ENCODE results near the gene MSGN1. TPM values are rescaled to one million over a fixed set of nuclear protein-coding genes. Genes with fewer than 3 reads are reported as not detected.

MSGN1 gene
- total RNA-seq, 8 experiments from 2014 or later: not detected

- no peak overlapping the region for H3K27ac ChIP-seq
- H3K4me3 ChIP-seq: no peak overlapping the region
- in situ Hi-C loops (cut with MboI; ENCODE audit: low pct_unique_long_range_greater_than_20kb in 2 of 9, low sequenced_read_pairs in 9 of 9, unreplicated experiment in 9 of 9): no loop called here
- no peaks in the 10 kb centered on the region for H3K4me1 ChIP-seq (replicated peaks in 1 of 2)
- WGBS, 10 experiments: 64 to 100% (median 77%) methylated on average over 1 to 5 of the region's 6 CpGs; no CpG with 5 or more reads in 4 of the 10 experiments
- no peak for ATAC-seq (replicated peaks in 6 of 8)
These were observed 22.4 kb upstream of the MSGN1 start for GRCh38 chr2:17793803-17794354.

GRCh38 chr2:17795309-17795708 lies 21.0 kb upstream of the MSGN1 start:
- ATAC-seq (replicated peaks in 6 of 8): no peak
- Histone ChIP-seq H3K4me3 (no peak overlapping the region), H3K27ac (no peak overlapping the region), H3K4me1 (replicated peaks in 1 of 2) (peaks cover 8 to 10% of the 10 kb centered on the region in 2 donors)
- WGBS, 10 experiments: 26 to 100% (median 86%) methylated on average over 1 to 5 of the region's 5 CpGs; no CpG with 5 or more reads in 4 of the 10 experiments
- in situ Hi-C loops (cut with MboI; ENCODE audit: low pct_unique_long_range_greater_than_20kb in 2 of 9, low sequenced_read_pairs in 9 of 9, unreplicated experiment in 9 of 9): no loop called here

- Histone ChIP-seq H3K4me1 (replicated peaks in 1 of 2) (peaks cover 12 to 13% of the 10 kb centered on the region in 2 donors), H3K4me3 (no peak overlapping the region), H3K27ac (no peak overlapping the region)
- 40 to 100% (median 81%) methylated on average over 1 to 4 of the region's 4 CpGs; no CpG with 5 or more reads in 2 of the 10 experiments for WGBS, 10 experiments
- in situ Hi-C loops (cut with MboI; ENCODE audit: low pct_unique_long_range_greater_than_20kb in 2 of 9, low sequenced_read_pairs in 9 of 9, unreplicated experiment in 9 of 9): no loop called here
- ATAC-seq (replicated peaks in 6 of 8): no peak
These were observed 17.9 kb upstream of the MSGN1 start for GRCh38 chr2:17798338-17798737.

GRCh38 chr2:17799301-17800120 lies 16.7 kb upstream of the MSGN1 start:
- ATAC-seq (replicated peaks in 6 of 8): peak in 6 of 8 experiments; percentile 32 to 73 (median 68)
- no peak overlapping the region for H3K4me3 ChIP-seq

GRCh38 chr2:17800219-17800618 lies 16.0 kb upstream of the MSGN1 start:
- in situ Hi-C loops (cut with MboI; ENCODE audit: low pct_unique_long_range_greater_than_20kb in 2 of 9, low sequenced_read_pairs in 9 of 9, unreplicated experiment in 9 of 9): no loop called here
- WGBS, 10 experiments: 0 to 34% (median 11%) methylated on average over 1 to 5 of the region's 5 CpGs; no CpG with 5 or more reads in 2 of the 10 experiments
- peak in 7 of 8 experiments; percentile 43 to 97 (median 96) for ATAC-seq (replicated peaks in 6 of 8)
- peak overlapping the region in 1 of 2 donors; percentile 74 for H3K27ac ChIP-seq
- H3K4me1 ChIP-seq (replicated peaks in 1 of 2): peaks cover 12 to 13% of the 10 kb centered on the region in 2 donors
- no peak overlapping the region for H3K4me3 ChIP-seq

More at GRCh38 chr2:17799301-17800120, 16.7 kb upstream of the MSGN1 start:
- peaks cover 12 to 13% of the 10 kb centered on the region in 2 donors for H3K4me1 ChIP-seq (replicated peaks in 1 of 2)
- WGBS, 10 experiments: 37 to 83% (median 56%) methylated on average over 1 to 5 of the region's 7 CpGs
- in situ Hi-C loops (cut with MboI; ENCODE audit: low pct_unique_long_range_greater_than_20kb in 2 of 9, low sequenced_read_pairs in 9 of 9, unreplicated experiment in 9 of 9): no loop called here
- peak overlapping the region in 1 of 2 donors; percentile 74 for H3K27ac ChIP-seq

GRCh38 chr2:17800693-17801458 lies 15.4 kb upstream of the MSGN1 start:
- Histone ChIP-seq H3K4me1 (replicated peaks in 1 of 2) (peaks cover 12 to 13% of the 10 kb centered on the region in 2 donors), H3K27ac (no peak overlapping the region), H3K4me3 (no peak overlapping the region)
- in situ Hi-C loops (cut with MboI; ENCODE audit: low pct_unique_long_range_greater_than_20kb in 2 of 9, low sequenced_read_pairs in 9 of 9, unreplicated experiment in 9 of 9): no loop called here
- ATAC-seq (replicated peaks in 6 of 8): peak in 2 of 8 experiments; percentile 5 to 15
- 88 to 100% (median 100%) methylated on average over 1 of the region's 1 CpG; no CpG with 5 or more reads in 3 of the 10 experiments for WGBS, 10 experiments

- WGBS, 10 experiments: 23 to 100% (median 73%) methylated on average over 1 to 3 of the region's 3 CpGs
- H3K4me1 ChIP-seq (replicated peaks in 1 of 2): peaks cover 12 to 13% of the 10 kb centered on the region in 2 donors
- H3K4me3 ChIP-seq: no peak overlapping the region
- no peak for ATAC-seq (replicated peaks in 6 of 8)
- in situ Hi-C loops (cut with MboI; ENCODE audit: low pct_unique_long_range_greater_than_20kb in 2 of 9, low sequenced_read_pairs in 9 of 9, unreplicated experiment in 9 of 9): no loop called here
- H3K27ac ChIP-seq: no peak overlapping the region
These were observed 12.8 kb upstream of the MSGN1 start for GRCh38 chr2:17803497-17803896.

- ATAC-seq (replicated peaks in 6 of 8): no peak
- H3K27ac ChIP-seq: no peak overlapping the region
- peaks cover 10 to 11% of the 10 kb centered on the region in 2 donors for H3K4me1 ChIP-seq (replicated peaks in 1 of 2)
- H3K4me3 ChIP-seq: no peak overlapping the region
- WGBS, 10 experiments: 0 to 100% (median 58%) methylated on average over 1 to 3 of the region's 3 CpGs; no CpG with 5 or more reads in 2 of the 10 experiments
- in situ Hi-C loops (cut with MboI; ENCODE audit: low pct_unique_long_range_greater_than_20kb in 2 of 9, low sequenced_read_pairs in 9 of 9, unreplicated experiment in 9 of 9): no loop called here
These were observed 11.9 kb upstream of the MSGN1 start for GRCh38 chr2:17804358-17804757.

- Histone ChIP-seq H3K4me3 (no peak overlapping the region), H3K4me1 (replicated peaks in 1 of 2) (peaks cover 3 to 5% of the 10 kb centered on the region in 2 donors), H3K27ac (no peak overlapping the region)
- ATAC-seq (replicated peaks in 6 of 8): no peak
- in situ Hi-C loops (cut with MboI; ENCODE audit: low pct_unique_long_range_greater_than_20kb in 2 of 9, low sequenced_read_pairs in 9 of 9, unreplicated experiment in 9 of 9): no loop called here
- 0 to 83% (median 64%) methylated on average over 1 to 2 of the region's 2 CpGs; no CpG with 5 or more reads in 2 of the 10 experiments for WGBS, 10 experiments
These were observed 11.1 kb upstream of the MSGN1 start for GRCh38 chr2:17805166-17805565.

GRCh38 chr2:17805717-17806363 lies 10.4 kb upstream of the MSGN1 start:
- Histone ChIP-seq H3K4me3 (no peak overlapping the region), H3K4me1 (replicated peaks in 1 of 2) (peaks cover 0 to 3% of the 10 kb centered on the region in 2 donors), H3K27ac (no peak overlapping the region)
- peak in 1 of 8 experiments; percentile 63 for ATAC-seq (replicated peaks in 6 of 8)
- 57 to 100% (median 87%) methylated on average over 1 to 6 of the region's 8 CpGs; no CpG with 5 or more reads in 3 of the 10 experiments for WGBS, 10 experiments
- in situ Hi-C loops (cut with MboI; ENCODE audit: low pct_unique_long_range_greater_than_20kb in 2 of 9, low sequenced_read_pairs in 9 of 9, unreplicated experiment in 9 of 9): no loop called here

- 18 to 100% (median 68%) methylated on average over 1 to 5 of the region's 5 CpGs for WGBS, 10 experiments
- no peak overlapping the region for H3K27ac ChIP-seq
- in situ Hi-C loops (cut with MboI; ENCODE audit: low pct_unique_long_range_greater_than_20kb in 2 of 9, low sequenced_read_pairs in 9 of 9, unreplicated experiment in 9 of 9): no loop called here
- peak in 5 of 8 experiments; percentile 25 to 58 (median 50) for ATAC-seq (replicated peaks in 6 of 8)
- H3K4me1 ChIP-seq (replicated peaks in 1 of 2): peaks cover 0 to 5% of the 10 kb centered on the region in 2 donors
- no peak overlapping the region for H3K4me3 ChIP-seq
These were observed 3.1 kb upstream of the MSGN1 start for GRCh38 chr2:17813010-17813741.
